Activated CD4-positive, alpha-beta T cell treated with anti-CD3 and anti-CD28 coated beads for 24 hours (primary cell): ENCODE measurements around the gene ZFP3.
"Not testable (repeated sequence)": the region's sequence is repeated elsewhere in the genome, so short reads cannot be mapped to it uniquely, and the experiment has no call there.

Experiments used
- DNase-seq, 2 donors: peaks; one replicate each; pipeline ENCODE4 v3.0.0-alpha.2; 2020; ENCODE audit warnings: low read depth in 2 of 2

ZFP3 gene

DNA sequence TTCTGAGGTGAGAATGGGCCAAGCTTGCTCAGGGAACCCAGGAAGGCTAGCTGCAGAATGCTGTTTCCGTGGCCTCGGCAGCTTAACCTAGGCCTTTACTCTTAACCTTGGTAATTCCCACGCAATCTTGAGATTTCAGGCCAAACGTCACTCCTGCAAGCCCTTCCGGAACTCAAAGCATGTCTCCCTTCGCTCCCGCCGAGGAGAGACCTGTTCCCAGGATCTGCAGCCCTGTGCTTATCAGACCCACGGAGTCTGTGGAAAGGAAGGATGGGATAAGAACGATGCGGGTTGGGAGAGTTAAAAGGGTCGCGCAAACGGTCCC is 524 bp upstream of the ZFP3 start:
- DNase-seq, result no peak

DNA sequence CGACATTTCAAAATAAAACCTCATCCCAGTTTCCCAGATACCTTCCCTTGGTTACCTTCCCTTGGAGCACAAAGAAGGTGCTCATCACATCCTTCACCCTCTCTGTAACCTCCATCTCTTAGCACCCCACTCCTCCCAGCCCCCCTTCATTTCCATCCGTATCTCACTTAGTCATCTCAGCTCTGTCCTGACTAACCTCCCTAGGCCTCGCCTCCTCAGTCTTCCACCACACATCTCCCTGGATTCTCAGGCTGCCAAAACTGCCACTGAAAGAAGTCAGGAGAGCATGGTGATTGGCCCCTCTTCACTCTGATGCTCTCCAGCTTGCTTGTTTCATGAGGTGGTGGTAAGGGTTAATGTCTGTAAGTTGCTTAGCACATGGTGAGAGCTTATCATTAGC is 2.3 kb downstream of the ZFP3 start:
- DNase-seq, result no peak

- no peak for DNase-seq
Measured at GRCh38 chr17:5092218-5093010, 14.1 kb downstream of the ZFP3 start.

GRCh38 chr17:5096731-5097100 is 18.4 kb downstream of the ZFP3 start:
- no peak for DNase-seq

DNA sequence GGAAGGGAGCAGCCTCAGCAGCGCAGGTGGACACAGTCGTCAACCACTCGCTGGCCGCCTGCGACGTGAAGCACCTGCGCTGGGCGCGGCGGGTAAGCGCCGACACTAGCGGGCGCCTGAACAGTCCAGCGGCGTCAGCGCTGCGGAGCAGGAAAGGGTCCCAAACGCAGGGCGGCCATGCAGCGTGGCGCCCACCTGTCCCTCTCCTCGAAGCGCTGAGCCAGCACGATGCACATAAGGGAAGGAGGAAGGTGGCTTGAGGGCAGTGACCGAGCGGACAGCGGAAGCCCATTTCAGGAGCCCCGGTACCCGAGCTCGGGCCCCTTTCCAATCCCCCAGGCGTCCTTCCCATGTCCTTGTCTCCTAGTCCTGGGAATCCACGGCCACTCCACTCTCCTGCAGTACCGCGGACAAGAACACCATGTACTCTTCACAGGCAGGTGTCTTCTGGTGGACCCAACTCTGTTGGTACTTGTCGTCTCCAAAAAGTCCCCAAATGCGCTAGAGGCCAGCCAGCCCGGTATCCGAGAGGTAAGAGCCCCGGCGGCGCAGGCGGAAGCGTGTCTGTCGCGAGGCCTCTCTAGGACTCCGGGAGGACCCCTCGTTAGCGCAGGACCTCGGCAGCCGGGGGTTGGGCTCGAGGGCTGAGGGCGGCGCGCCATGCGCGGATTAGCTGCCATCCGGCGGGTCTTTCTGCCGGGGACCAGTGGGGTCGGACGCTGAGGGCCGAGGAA is 19.0 kb downstream of the ZFP3 start:
- DNase-seq, result no peak

DNA sequence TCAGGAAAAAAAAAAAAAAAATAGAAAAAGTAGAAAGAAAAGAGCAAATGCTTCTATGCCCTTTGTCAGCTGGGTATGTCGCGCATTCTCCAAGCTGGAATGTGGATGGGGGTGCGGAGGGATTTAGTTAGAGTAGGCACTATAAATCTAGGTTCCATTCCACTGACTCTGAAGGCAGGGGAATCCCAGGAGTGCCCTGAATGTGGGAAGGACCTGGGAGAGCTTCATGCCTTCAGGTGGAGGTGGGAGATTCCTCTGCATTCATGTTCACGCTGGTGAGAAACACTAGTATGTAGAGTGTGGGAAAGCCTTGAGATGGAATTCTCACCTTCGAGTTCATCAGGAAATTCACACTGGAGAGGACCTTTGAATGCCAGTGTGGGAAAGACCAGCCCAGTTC is 21.0 kb downstream of the ZFP3 start:
- DNase-seq, result no peak

- DNase-seq, result no peak
Measured at GRCh38 chr17:5100832-5101231, 22.6 kb downstream of the ZFP3 start.

- DNase-seq, result no peak
Measured at GRCh38 chr17:5110816-5111215, 32.5 kb downstream of the ZFP3 start.

- peak; percentile 86 to 90 for DNase-seq
Measured at GRCh38 chr17:5111402-5112204, 33.3 kb downstream of the ZFP3 start, which contains the start of gene ZNF232. ZNF232 (minus strand) TSS chr17:5111878; CDS start chr17:5111822, 56 bp downstream.

DNA sequence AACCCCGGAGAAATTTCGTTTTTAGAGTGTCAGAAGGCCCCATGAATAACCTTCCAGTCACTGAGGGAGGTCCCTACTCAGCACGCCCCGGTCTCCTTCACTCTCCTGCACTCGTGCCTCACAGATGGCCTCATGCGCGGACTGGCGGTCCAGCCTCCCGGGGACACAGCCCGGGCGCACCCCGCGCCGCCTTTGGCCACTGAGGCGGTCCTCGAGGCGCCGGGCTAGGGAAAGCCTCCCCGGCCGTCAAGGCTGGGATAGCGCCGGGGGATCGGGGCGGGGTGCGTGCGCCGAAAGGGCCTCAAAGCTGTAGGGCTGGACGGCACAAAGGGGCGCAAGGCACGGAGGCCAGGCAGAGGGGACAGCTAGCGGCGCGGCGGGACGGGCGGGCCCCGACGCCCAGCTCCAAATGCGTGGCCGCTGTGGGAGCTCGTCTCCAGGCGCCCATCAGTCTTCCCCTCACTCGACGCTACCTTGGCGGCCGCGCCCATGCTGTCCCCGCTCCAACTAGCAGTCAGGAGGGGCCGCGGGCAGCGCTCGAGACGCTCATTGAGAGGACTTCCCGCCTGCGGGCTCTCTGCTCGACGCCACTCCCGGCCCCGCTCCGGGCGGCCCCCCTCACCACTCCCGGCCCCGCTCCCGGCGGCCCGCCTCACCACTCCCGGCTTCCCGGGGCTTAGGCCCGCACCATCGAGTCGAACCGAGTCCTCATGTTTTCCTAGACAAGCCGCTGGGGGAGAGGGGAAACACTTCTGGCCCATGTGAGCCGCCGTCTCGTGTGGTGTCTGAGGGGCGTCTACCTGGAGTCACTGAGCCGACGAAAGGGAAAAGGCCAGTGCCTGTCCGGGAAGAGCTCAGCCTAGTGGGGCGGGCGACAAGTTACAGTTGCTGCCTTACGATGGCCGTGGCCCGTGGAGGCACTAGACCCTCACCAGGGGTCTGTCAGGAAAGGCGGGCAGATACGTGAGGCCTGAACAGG is 37.7 kb downstream of the ZFP3 start, which contains the start of gene USP6:
Gene USP6 (plus strand): TSS at position 360 of the 979 bp plus-strand sequence. CDS start 14,336 bp downstream, outside the sequence.
- no peak for DNase-seq

GRCh38 chr17:5118219-5118618 is 40.0 kb downstream of the ZFP3 start:
- no peak for DNase-seq

DNA sequence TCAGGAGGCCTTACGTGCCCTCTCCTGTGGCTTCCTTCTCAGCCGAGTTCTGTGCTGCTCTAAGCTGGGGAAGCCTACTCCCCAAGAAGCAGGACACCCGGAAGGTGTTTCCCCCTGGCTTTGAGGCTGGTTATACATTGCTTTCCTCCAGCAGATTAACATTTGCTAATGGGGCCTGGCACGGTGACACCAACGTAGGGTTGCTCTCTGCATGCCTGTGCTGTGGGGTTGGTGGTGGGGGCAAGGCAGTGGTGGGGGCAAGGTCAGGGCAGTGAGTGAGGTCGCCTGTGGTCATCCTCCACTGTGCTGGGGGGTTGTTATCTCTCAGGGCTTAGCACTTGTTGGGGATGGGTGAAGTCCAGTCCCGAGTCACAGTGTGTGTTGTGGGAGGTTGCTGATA is 41.8 kb downstream of the ZFP3 start:
- no peak for DNase-seq

GRCh38 chr17:5120436-5121185 is 42.3 kb downstream of the ZFP3 start:
- not testable (repeated sequence) for DNase-seq

DNA sequence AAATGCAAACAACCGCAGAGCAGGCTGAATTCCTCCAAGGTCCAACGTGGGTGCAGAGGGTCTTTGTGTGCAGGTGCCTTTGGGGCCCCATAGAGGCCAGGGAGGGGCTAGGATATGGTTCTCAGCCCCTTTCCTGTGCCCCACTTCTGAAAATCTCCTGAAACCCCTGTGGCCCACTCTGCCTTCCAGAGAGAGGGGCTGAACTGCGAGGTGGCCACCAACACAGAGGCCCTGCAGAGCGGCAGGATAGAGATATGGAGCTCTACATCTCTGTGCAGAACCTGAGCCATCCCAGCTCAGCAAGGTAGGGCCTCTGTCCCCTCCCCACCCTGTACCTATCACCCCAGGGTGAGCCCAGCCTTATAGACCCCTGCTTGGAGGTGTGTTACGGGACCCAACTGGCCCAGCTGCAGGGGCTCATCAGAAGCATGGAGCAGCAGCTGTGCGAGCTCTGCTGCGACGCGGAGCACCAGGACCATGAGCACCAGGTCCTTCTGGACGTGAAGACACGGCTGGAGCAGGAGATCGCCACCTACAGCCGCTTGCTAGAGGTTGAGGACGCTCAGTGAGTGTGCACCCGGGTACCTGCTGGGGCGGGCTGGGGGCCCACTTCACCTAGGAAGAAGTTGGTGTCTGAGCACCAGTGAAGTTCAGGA is 43.0 kb downstream of the ZFP3 start:
- DNase-seq, result no peak

- DNase-seq, result not testable (repeated sequence)
Measured at GRCh38 chr17:5122056-5122455, 43.8 kb downstream of the ZFP3 start.

DNA sequence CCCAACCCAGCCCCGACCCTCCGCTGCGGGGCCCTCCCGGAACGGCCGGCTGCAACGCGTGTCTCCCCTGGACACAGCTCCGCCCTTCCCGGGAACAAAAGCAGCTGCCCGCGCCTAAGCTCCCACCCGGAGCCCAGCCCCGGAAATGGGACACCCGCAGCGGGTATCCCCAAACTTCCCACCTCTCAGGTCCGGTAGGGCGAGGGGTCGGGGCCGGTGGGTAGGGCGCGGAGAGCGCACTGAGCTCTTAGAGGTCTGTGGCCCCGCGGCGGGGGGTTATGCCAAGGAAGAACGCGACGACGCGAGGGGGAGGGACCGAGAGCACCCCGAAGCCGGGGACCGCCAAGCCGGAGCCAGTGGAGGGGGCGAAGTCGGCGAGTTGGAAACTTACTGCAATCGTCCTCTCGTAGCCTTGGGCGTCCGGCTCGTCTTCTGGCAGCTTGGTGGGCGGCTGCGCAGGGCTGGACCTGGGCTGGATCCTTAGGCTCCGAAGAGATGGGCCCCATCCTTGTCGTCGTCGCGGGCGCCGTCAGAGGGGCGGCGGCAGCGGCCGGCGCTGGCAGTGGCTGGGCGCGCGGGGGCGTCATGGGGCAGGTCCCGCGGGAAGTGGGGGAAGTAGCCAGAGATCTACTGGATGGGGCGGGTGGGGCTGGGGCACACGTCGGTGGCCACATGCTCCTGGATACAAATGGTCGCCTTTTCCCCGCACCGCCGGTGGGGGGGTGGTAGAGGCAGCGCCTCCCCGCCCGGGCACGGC is 44.5 kb downstream of the ZFP3 start:
- no peak for DNase-seq

DNA sequence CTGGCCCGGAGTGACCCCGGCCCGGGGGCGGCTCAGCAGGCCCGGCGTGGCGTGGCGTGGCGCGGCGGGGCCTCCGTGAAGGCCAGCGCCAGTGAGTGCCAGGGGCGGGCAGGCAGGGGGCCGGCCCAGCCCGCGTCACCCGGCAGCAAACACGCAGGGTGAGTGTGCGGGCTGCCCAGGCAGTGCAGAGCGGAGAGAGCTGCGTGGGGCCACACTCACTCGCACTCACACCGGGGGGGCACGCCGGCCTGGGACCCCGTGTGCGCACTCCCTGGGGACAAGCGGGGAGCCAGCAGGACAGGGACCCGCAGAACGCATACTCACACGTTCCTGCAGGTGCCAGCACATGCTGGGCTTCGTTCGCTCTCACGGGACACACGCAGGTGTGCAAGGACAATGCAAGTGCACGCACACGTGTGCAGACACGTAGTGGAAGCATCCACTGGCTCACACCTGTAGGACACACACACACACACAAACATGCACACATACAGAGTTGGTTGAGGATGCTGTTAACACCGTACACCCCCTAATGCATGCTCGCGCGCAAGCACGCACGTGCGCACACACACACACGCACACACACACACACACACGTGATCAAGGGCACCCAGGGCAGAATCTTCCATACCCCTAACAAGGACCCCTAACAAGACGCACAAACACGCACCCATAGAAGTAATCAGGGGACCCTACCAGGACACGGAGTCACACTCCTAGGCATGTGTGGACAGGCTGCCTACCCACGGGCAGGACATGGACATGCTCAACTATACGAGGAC is 45.3 kb downstream of the ZFP3 start:
- no peak for DNase-seq

DNA sequence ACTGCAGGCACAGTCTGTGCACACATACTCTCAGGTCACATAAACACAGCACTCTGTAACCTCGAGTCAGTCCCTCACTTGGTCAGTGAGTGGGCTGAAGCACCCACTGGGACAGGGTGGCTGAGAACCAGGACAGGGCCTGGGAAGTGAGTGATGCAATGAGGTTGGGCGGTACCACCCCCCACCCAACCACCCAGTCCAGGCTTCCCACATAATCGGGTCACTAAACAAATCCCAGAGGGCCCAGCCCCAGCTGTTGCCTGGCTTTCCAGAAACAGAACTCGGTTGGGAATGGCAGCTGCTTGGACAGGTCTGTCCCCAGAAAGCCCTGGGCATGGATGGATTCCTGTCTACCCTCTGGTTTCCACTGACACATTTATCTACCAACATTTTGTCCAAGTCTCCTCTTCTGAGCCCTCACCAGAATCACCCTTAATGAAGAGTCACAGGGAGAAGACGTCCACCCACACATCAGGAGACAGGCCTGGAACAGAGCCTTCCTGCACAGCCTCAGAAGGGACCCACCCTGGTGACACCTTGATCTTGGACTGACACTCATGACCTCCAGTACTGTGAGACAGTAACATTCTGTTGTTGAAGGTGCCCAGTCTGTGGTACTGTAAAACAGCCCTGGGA is 46.0 kb downstream of the ZFP3 start:
- not testable (repeated sequence) for DNase-seq
